GM23248 (cell line): ENCODE measurements around the gene RSRC1.

Experiments used
- EZH2 ChIP-seq: fragments of 200-600 bp; sonication (generic); IDR thresholded peaks from 2 replicates; pipeline ENCODE4 v1.6.1; 2018; ENCODE audit warnings: antibody characterized with exemption, mild to moderate bottlenecking; ENCODE audit not compliant: insufficient read depth, poor library complexity, severe bottlenecking
- EZH2phosphoT487 ChIP-seq: fragments of 200-600 bp; sonication (generic); IDR thresholded peaks from 2 replicates; pipeline ENCODE4 v1.6.1; 2018; ENCODE audit warnings: antibody characterized with exemption, moderate library complexity, mild to moderate bottlenecking, low read depth; ENCODE audit not compliant: insufficient read depth

DNA sequence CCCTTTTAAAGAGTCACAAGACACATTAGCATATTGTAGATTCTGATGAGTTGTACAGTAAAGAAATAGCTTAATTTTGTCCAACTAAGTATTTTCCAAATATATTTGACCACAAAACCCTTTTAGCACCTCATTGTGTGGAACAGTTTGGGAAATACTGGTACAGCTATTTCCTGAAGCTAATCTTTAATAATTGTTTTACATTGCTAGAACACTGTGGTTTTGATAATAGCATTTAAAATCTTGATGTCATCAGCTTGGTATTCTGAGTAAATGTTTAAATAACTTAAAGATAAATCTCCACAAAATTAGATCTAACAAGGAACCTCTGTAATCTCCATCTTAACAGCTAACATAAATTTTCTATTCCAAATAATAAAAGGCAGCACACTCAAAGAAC, 321.1 kb downstream of the RSRC1 start:
- TF ChIP-seq EZH2 (no peak), EZH2phosphoT487 (no peak)
